Neural progenitor cell (in vitro differentiated cells): ENCODE measurements around the gene MYO1C. TPM values are rescaled to one million over a fixed set of nuclear protein-coding genes. Genes with fewer than 3 reads are reported as not detected.

Source experiments
- DNase-seq: peaks from one replicate; pipeline ENCODE4 v3.0.0-alpha.2; 2016; ENCODE audit warnings: low spot score
- H2AFZ ChIP-seq: fragments of 200-600 bp; sonication (generic); replicated peaks from 2 replicates; pipeline ENCODE4 v1.6.1; 2016; ENCODE audit warnings: antibody characterized with exemption
- H3F3A ChIP-seq: fragments of 200-600 bp; sonication (generic); 2 replicates; pipeline ENCODE4 v1.6.1; 2016; ENCODE audit warnings: antibody characterized with exemption, low read depth
- H3K27ac ChIP-seq: fragments of 200-600 bp; sonication (generic); 2 replicates; pipeline ENCODE4 v1.5.1; 2016; ENCODE audit warnings: mild to moderate bottlenecking
- H3K27me3 ChIP-seq: fragments of 200-600 bp; sonication (generic); 2 replicates; pipeline ENCODE4 v1.6.1; 2016; ENCODE audit warnings: mild to moderate bottlenecking, moderate library complexity
- H3K36me3 ChIP-seq: fragments of 200-600 bp; sonication (generic); 2 replicates; pipeline ENCODE4 v1.5.1; 2016
- H3K4me1 ChIP-seq: fragments of 200-600 bp; sonication (generic); 2 replicates; pipeline ENCODE4 v1.6.1; 2016; ENCODE audit warnings: mixed run types
- H3K4me2 ChIP-seq: fragments of 200-600 bp; sonication (generic); 2 replicates; pipeline ENCODE4 v1.6.1; 2016
- H3K4me3 ChIP-seq: fragments of 200-600 bp; sonication (generic); 2 replicates; pipeline ENCODE4 v1.5.1; 2016
- H3K79me2 ChIP-seq: fragments of 200-600 bp; sonication (generic); 2 replicates; pipeline ENCODE4 v1.6.1; 2016; ENCODE audit warnings: low read depth
- H3K9ac ChIP-seq: fragments of 200-600 bp; sonication (generic); 2 replicates; pipeline ENCODE4 v1.6.1; 2016
- H3K9me3 ChIP-seq: fragments of 200-600 bp; sonication (generic); 2 replicates; pipeline ENCODE4 v1.5.1; 2016; ENCODE audit warnings: low read depth
- H4K20me1 ChIP-seq: fragments of 200-600 bp; sonication (generic); 2 replicates; pipeline ENCODE4 v1.6.1; 2016; ENCODE audit warnings: low read depth
- H3K27ac Mint-ChIP-seq: 3 replicates; pipeline ENCODE4 v1.8.0; 2021; ENCODE audit warnings: mixed read lengths
- H3K27me3 Mint-ChIP-seq: 2 replicates; pipeline ENCODE4 v1.8.0; 2022; ENCODE audit warnings: low read depth, mild to moderate bottlenecking, inconsistent platforms, moderate library complexity, mixed read lengths; ENCODE audit not compliant: insufficient read depth
- H3K36me3 Mint-ChIP-seq: 3 replicates; pipeline ENCODE4 v1.8.0; 2021; ENCODE audit warnings: mixed read lengths
- H3K4me1 Mint-ChIP-seq: 3 replicates; pipeline ENCODE4 v1.8.0; 2021; ENCODE audit warnings: mixed read lengths
- H3K4me3 Mint-ChIP-seq: 3 replicates; pipeline ENCODE4 v1.8.0; 2021; ENCODE audit warnings: mild to moderate bottlenecking, moderate library complexity, mixed read lengths
- H3K9me3 Mint-ChIP-seq: 3 replicates; pipeline ENCODE4 v1.8.0; 2020; ENCODE audit warnings: mixed read lengths
- CTCF ChIP-seq: fragments of 200-600 bp; sonication (generic); IDR thresholded peaks from 2 replicates; pipeline ENCODE4 v1.5.1; 2017; ENCODE audit warnings: antibody characterized with exemption, mild to moderate bottlenecking
- EZH2 ChIP-seq: fragments of 200-600 bp; sonication (generic); IDR thresholded peaks from 2 replicates; pipeline ENCODE4 v1.6.1; 2017; ENCODE audit warnings: antibody characterized with exemption, mild to moderate bottlenecking, moderate library complexity
- EZH2phosphoT487 ChIP-seq: fragments of 200-600 bp; sonication (generic); IDR thresholded peaks from 2 replicates; pipeline ENCODE4 v1.6.1; 2017; ENCODE audit warnings: antibody characterized with exemption
- total RNA-seq: library from RNA; depleted of rRNA; stranded (reverse); fragments of >200 nt; gene quantifications from 2 replicates; pipeline ENCODE4 v1.2.3, GENCODE V29; 2015; ENCODE audit warnings: low replicate concordance

The MYO1C gene
- total RNA-seq, 1 donor from 2014 or later, result 28.7 TPM

- H3K4me2 ChIP-seq, result no peak overlapping the region
- H3K27me3 Mint-ChIP-seq, result peaks cover 8% of the 10 kb centered on the region
- no peaks in the 10 kb centered on the region for H3K27me3 ChIP-seq
- H3K36me3 ChIP-seq, result no peaks in the 10 kb centered on the region
- H3K9ac ChIP-seq, result no peak overlapping the region
- no peaks in the 10 kb centered on the region for H3K79me2 ChIP-seq
- no peaks in the 10 kb centered on the region for H3K9me3 ChIP-seq
- no peak for TF ChIP-seq CTCF
- no peak for TF ChIP-seq EZH2
- no peak for TF ChIP-seq EZH2phosphoT487
- no peak overlapping the region for H2AFZ ChIP-seq
- DNase-seq, result no peak
- H3F3A ChIP-seq, result peaks cover 4% of the 10 kb centered on the region
- H3K27ac ChIP-seq, result no peak overlapping the region
- H3K4me3 ChIP-seq, result no peak overlapping the region
- H3K4me1 ChIP-seq, result peaks cover 4% of the 10 kb centered on the region
- peaks cover 7% of the 10 kb centered on the region for H4K20me1 ChIP-seq
- no peaks in the 10 kb centered on the region for H3K9me3 Mint-ChIP-seq
- peaks cover 7% of the 10 kb centered on the region for H3K36me3 Mint-ChIP-seq
- H3K4me1 Mint-ChIP-seq, result peaks cover 30% of the 10 kb centered on the region
- no peak overlapping the region for H3K27ac Mint-ChIP-seq
- H3K4me3 Mint-ChIP-seq, result no peak overlapping the region
These were observed 18.6 kb downstream of the MYO1C start for GRCh38 chr17:1473841-1474240.

DNA sequence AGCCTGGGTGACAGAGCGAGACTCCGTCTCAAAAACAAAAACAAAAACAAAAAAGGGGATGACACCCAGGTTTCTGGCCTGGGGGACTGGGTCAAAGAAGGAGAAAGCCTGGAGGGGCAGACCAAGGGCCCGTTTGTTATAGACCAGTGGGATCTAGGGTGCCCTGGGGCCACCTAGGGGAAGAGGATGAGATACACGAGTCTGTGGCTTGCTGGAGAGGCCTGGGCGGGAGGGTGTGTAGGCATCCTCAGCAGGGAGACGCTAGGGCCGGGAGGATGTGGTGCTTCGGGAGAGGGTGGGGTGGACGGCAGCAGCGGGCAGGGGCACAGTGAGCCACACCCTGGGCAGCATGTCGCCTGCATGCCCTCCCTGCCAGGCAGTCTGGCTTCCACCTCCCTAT, 19.3 kb downstream of the MYO1C start:
- no peak overlapping the region for H3K9ac ChIP-seq
- Mint-ChIP-seq H3K4me1 (peaks cover 32% of the 10 kb centered on the region), H3K4me3 (no peak overlapping the region), H3K27me3 (peaks cover 9% of the 10 kb centered on the region), H3K27ac (no peak overlapping the region), H3K36me3 (peaks cover 7% of the 10 kb centered on the region), H3K9me3 (no peaks in the 10 kb centered on the region)
- peaks cover 4% of the 10 kb centered on the region for H3K4me1 ChIP-seq
- DNase-seq, result no peak
- H4K20me1 ChIP-seq, result peaks cover 10% of the 10 kb centered on the region
- no peak overlapping the region for H3K27ac ChIP-seq
- no peaks in the 10 kb centered on the region for H3K79me2 ChIP-seq
- no peaks in the 10 kb centered on the region for H3K9me3 ChIP-seq
- no peaks in the 10 kb centered on the region for H3K27me3 ChIP-seq
- TF ChIP-seq EZH2phosphoT487 (no peak), CTCF (no peak), EZH2 (no peak)
- H2AFZ ChIP-seq, result no peak overlapping the region
- H3F3A ChIP-seq, result peaks cover 8% of the 10 kb centered on the region
- H3K4me2 ChIP-seq, result no peak overlapping the region
- H3K36me3 ChIP-seq, result no peaks in the 10 kb centered on the region
- H3K4me3 ChIP-seq, result no peak overlapping the region

- peaks cover 12% of the 10 kb centered on the region for H3K27me3 Mint-ChIP-seq
These were observed 20.3 kb downstream of the MYO1C start for GRCh38 chr17:1471911-1472821.

More at GRCh38 chr17:1471911-1472821, 20.3 kb downstream of the MYO1C start:
- H3K4me3 Mint-ChIP-seq, result no peak overlapping the region
- Histone ChIP-seq H3F3A (peaks cover 11% of the 10 kb centered on the region), H3K9ac (peak overlapping the region; percentile 32), H3K9me3 (no peaks in the 10 kb centered on the region), H4K20me1 (peaks cover 10% of the 10 kb centered on the region), H3K4me3 (no peak overlapping the region), H3K79me2 (no peaks in the 10 kb centered on the region), H3K36me3 (no peaks in the 10 kb centered on the region), H3K4me2 (no peak overlapping the region), H3K27ac (no peak overlapping the region), H2AFZ (no peak overlapping the region), H3K4me1 (peaks cover 4% of the 10 kb centered on the region), H3K27me3 (no peaks in the 10 kb centered on the region)
- TF ChIP-seq EZH2, result no peak
- TF ChIP-seq CTCF, result no peak
- TF ChIP-seq EZH2phosphoT487, result no peak
- H3K27ac Mint-ChIP-seq, result no peak overlapping the region
- peaks cover 9% of the 10 kb centered on the region for H3K36me3 Mint-ChIP-seq
- no peaks in the 10 kb centered on the region for H3K9me3 Mint-ChIP-seq
- H3K4me1 Mint-ChIP-seq, result peaks cover 36% of the 10 kb centered on the region
- no peak for DNase-seq
